Lower lobe of right lung (tissue), 2 donors: ENCODE measurements around the gene C16orf96. TPM values are rescaled to one million over a fixed set of nuclear protein-coding genes. Genes with fewer than 3 reads are reported as not detected.

Source experiments
- ATAC-seq, 2 donors: fragments of 200-7000 bp; cut with Tn5 transposase; one replicate each; pipeline ENCODE4 v1.9.1; 2020 to 2022; ENCODE audit warnings: mild to moderate bottlenecking in 2 of 2, moderate library complexity in 2 of 2
- DNase-seq: peaks from one replicate; pipeline ENCODE4 v3.0.0-alpha.2; 2020
- H3K27ac ChIP-seq: fragments of 200-600 bp; one replicate; pipeline ENCODE4 v1.8.0; 2022
- H3K27me3 ChIP-seq: fragments of 200-600 bp; one replicate; pipeline ENCODE4 v1.8.0; 2022; ENCODE audit warnings: low read depth
- H3K36me3 ChIP-seq: fragments of 200-600 bp; one replicate; pipeline ENCODE4 v1.8.0; 2022; ENCODE audit warnings: mild to moderate bottlenecking
- H3K4me1 ChIP-seq: fragments of 200-600 bp; one replicate; pipeline ENCODE4 v1.8.0; 2022
- H3K4me3 ChIP-seq: fragments of 200-600 bp; one replicate; pipeline ENCODE4 v1.8.0; 2022; ENCODE audit warnings: mild to moderate bottlenecking
- H3K9me3 ChIP-seq: fragments of 200-600 bp; one replicate; pipeline ENCODE4 v1.8.0; 2022
- CTCF ChIP-seq: fragments of 200-600 bp; IDR thresholded peaks from one replicate; pipeline ENCODE4 v1.8.0; 2022; ENCODE audit warnings: antibody characterized with exemption, mild to moderate bottlenecking
- intact Hi-C: fragments of 100-400 bp; cut with DNase I; formaldehyde crosslinking; loops from one replicate; pipeline ENCODE4 v1.11.0; 2022
- total RNA-seq: library from RNA; stranded (reverse); fragmentation: NEBNext Ultra II Directional; extraction: Animal tissue kit (Norgen Biotek cat#: 25700); gene quantifications from one replicate; pipeline ENCODE4 v1.2.1, GENCODE V29; 2021
- donor health status: DM: no; HTN: yes; CAD: no; lungs with severe emphysema.

The C16orf96 gene
- total RNA-seq, 1 donor from 2014 or later, result 0.21 TPM

- H3K36me3 ChIP-seq, result no peaks in the 10 kb centered on the region
- DNase-seq (peak; percentile 99), ATAC-seq (peak; percentile 91 to 95)
- H3K4me3 ChIP-seq, result peak overlapping the region; percentile 82
- peak; percentile 60 for TF ChIP-seq CTCF
- peaks cover 63% of the 10 kb centered on the region for H3K4me1 ChIP-seq
- no peaks in the 10 kb centered on the region for H3K27me3 ChIP-seq
- intact Hi-C loops, result no loop called here
- peak overlapping the region; percentile 94 for H3K27ac ChIP-seq
- H3K9me3 ChIP-seq, result no peaks in the 10 kb centered on the region
These were observed 60.1 kb downstream of the C16orf96 start for GRCh38 chr16:4616047-4616811.

DNA sequence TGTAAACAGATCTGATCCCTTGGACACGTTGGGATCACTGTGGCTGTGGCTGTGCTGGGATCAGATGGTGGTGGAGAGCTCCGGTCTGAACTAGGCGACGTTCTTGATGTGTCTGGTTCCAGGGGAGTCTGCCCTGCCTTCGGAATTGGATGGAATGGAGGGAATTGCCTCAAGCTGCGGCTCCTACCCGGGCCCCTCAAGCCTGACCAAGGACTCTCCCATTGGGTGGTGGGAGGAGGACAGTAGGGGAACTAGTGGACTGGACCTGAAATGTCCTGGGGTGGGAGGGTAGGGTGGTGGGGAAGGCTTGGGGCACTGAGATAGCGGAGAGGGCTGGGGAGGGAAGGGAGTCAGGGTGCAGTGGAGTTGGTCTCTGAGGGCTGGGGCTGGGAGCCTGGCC is 61.7 kb downstream of the C16orf96 start:
- H3K9me3 ChIP-seq, result no peaks in the 10 kb centered on the region
- ATAC-seq (no peak), DNase-seq (no peak)
- H3K27ac ChIP-seq, result peak overlapping the region; percentile 7
- no peak overlapping the region for H3K4me3 ChIP-seq
- intact Hi-C loops, result no loop called here
- no peaks in the 10 kb centered on the region for H3K36me3 ChIP-seq
- H3K4me1 ChIP-seq, result peaks cover 46% of the 10 kb centered on the region
- no peak for TF ChIP-seq CTCF
- no peaks in the 10 kb centered on the region for H3K27me3 ChIP-seq

DNA sequence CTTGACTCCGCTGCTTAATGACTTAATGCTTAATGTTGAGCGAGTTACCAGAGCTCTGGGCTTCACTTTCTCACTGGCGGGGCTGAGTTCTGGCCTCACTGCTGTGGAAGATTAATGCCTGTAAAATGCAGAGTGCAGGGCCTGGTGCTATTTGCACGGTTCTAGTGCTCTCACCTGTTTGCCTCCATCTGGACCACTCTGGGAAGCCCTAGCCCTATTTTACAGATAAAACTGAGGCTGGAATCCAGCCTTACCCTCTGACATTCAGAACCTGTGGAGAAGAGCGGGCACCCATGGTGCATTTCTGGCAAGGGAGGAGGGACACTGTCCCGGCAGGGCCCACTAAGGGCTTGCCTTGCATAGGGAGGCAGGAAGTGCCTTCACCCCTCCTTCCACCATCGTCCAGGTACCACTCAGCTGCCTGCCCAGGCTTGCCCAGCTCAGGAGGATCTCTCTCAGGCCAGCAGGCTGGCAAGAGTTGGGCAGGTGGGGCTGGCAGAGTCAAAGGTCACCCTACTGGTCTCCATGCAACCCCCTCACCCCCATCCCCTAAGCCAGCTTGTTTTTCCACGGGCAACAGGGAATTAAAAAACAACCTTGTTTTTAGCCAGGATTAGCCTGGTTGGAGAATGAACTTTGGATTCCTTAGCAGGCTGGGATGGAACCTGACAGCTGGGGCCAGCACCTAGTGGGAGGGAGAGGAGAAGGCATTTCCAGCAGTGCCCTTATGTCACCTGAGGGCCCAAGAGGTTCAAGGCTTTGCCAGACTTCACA is 62.7 kb downstream of the C16orf96 start:
- H3K4me1 ChIP-seq, result peaks cover 39% of the 10 kb centered on the region
- H3K9me3 ChIP-seq, result no peaks in the 10 kb centered on the region
- DNase-seq (no peak), ATAC-seq (no peak)
- no peak overlapping the region for H3K4me3 ChIP-seq
- intact Hi-C loops, result no loop called here
- no peaks in the 10 kb centered on the region for H3K36me3 ChIP-seq
- no peaks in the 10 kb centered on the region for H3K27me3 ChIP-seq
- no peak for TF ChIP-seq CTCF
- H3K27ac ChIP-seq, result peak overlapping the region; percentile 7

GRCh38 chr16:4623593-4623992 is 67.5 kb downstream of the C16orf96 start:
- DNase-seq (no peak), ATAC-seq (peak; percentile 0 to 44)
- intact Hi-C loops, result no loop called here
- Histone ChIP-seq H3K4me3 (peak overlapping the region; percentile 99), H3K4me1 (peaks cover 34% of the 10 kb centered on the region), H3K9me3 (no peaks in the 10 kb centered on the region), H3K36me3 (no peaks in the 10 kb centered on the region), H3K27me3 (no peaks in the 10 kb centered on the region), H3K27ac (peak overlapping the region; percentile 99)
- no peak for TF ChIP-seq CTCF

GRCh38 chr16:4624015-4624826 is 68.1 kb downstream of the C16orf96 start, which contains the start of gene MGRN1:
MGRN1 (plus strand) TSS chr16:4624826; CDS start chr16:4624961, 135 bp downstream.
- Histone ChIP-seq H3K27ac (peak within 1 kb of the TSS; percentile 99), H3K27me3 (no peaks in the 10 kb centered on the region), H3K4me3 (peak within 1 kb of the TSS; percentile 99), H3K9me3 (no peaks in the 10 kb centered on the region), H3K4me1 (peaks cover 29% of the 10 kb centered on the region), H3K36me3 (no peaks in the 10 kb centered on the region)
- peak; percentile 93 for TF ChIP-seq CTCF
- intact Hi-C loops, result no loop called here
- ATAC-seq (peak; percentile 97 to 98), DNase-seq (peak; percentile 95)
